Astrocyte of the spinal cord (primary cell): Measurements from ENCODE around the gene ZFPM1.

ENCODE experiments used
- DNase-seq: peaks from one replicate; pipeline ENCODE4 v3.0.0; 2011; ENCODE audit warnings: low read depth, low spot score
- H3K4me3 ChIP-seq: 2 replicates; pipeline ENCODE4 v1.5.1; 2011; ENCODE audit warnings: low read depth, mild to moderate bottlenecking, low read length, moderate library complexity
- in situ Hi-C: cut with HindIII; loops from 2 replicates; pipeline ENCODE4 v1.10.0; 2017; ENCODE audit warnings: low sequenced_read_pairs
- TF ChIP-seq, protein P1 (sequence below): IDR thresholded peaks from 2 replicates; pipeline ENCODE4 v1.5.1; 2012; ENCODE audit warnings: low read depth, mild to moderate bottlenecking, low read length, inconsistent platforms

Gene ZFPM1

GRCh38 chr16:88432753-88433152, 20.3 kb upstream of the ZFPM1 start:
- TF ChIP-seq, protein P1, sequence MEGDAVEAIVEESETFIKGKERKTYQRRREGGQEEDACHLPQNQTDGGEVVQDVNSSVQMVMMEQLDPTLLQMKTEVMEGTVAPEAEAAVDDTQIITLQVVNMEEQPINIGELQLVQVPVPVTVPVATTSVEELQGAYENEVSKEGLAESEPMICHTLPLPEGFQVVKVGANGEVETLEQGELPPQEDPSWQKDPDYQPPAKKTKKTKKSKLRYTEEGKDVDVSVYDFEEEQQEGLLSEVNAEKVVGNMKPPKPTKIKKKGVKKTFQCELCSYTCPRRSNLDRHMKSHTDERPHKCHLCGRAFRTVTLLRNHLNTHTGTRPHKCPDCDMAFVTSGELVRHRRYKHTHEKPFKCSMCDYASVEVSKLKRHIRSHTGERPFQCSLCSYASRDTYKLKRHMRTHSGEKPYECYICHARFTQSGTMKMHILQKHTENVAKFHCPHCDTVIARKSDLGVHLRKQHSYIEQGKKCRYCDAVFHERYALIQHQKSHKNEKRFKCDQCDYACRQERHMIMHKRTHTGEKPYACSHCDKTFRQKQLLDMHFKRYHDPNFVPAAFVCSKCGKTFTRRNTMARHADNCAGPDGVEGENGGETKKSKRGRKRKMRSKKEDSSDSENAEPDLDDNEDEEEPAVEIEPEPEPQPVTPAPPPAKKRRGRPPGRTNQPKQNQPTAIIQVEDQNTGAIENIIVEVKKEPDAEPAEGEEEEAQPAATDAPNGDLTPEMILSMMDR = no peak
- H3K4me3 ChIP-seq = no peak overlapping the region
- in situ Hi-C loops = no loop called here
- no peak for DNase-seq

- TF ChIP-seq, protein P1 = no peak
- no peak overlapping the region for H3K4me3 ChIP-seq
- in situ Hi-C loops = no loop called here
- DNase-seq = no peak
These were observed 19.3 kb upstream of the ZFPM1 start for GRCh38 chr16:88433632-88434352.

- no peak overlapping the region for H3K4me3 ChIP-seq
- in situ Hi-C loops = no loop called here
- TF ChIP-seq, protein P1 = no peak
- DNase-seq = no peak
These were observed 18.8 kb upstream of the ZFPM1 start for GRCh38 chr16:88434353-88434690.

DNA sequence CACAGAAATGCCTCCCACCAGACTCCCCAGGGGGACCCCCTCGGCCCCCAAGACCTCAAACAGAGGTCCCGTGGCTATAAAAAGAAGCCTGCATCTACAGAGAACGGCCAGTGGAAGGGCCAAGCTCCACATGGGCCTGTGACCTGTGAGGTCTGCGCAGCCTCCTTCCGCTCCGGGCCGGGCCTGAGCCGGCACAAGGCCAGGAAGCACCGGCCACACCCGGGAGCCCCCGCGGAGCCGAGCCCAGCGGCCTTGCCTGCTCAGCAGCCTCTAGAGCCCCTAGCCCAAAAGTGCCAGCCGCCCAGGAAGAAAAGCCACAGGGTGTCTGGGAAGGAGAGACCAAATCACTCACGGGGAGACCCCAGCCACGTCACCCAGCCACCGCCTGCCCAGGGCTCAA, 18.3 kb upstream of the ZFPM1 start:
- TF ChIP-seq, protein P1 = no peak
- H3K4me3 ChIP-seq = no peak overlapping the region
- DNase-seq = no peak
- in situ Hi-C loops = no loop called here

DNA sequence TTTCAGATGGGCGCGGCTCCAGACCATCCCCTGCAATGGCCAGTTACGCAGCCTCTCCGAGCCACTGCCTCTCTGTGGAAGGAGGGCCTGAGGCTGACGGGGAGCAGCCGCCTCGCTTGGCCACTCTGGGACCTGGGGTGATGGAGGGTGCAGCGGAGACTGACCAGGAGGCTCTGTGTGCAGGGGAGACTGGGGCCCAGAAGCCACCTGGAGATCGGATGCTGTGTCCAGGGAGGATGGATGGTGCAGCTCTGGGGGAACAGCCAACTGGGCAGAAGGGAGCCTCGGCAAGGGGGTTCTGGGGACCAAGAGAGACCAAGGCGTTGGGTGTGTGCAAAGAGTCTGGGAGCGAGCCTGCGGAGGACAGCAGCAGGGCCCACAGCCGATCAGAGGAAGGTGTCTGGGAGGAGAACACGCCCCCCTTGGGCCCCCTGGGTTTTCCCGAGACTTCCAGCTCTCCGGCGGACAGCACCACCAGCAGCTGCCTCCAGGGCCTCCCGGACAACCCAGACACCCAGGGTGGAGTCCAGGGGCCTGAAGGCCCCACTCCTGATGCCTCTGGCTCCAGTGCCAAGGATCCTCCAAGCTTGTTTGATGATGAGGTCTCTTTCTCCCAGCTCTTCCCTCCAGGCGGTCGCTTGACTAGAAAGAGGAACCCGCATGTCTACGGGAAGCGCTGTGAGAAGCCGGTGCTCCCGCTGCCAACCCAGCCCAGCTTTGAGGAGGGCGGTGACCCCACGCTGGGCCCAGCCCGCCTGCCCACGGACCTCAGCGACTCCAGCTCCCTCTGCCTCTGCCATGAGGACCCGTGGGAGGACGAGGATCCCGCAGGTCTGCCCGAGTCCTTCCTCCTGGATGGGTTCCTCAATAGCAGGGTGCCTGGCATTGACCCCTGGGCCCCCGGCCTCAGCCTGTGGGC, 17.4 kb upstream of the ZFPM1 start:
- in situ Hi-C loops = no loop called here
- DNase-seq = no peak
- TF ChIP-seq, protein P1 = no peak
- no peak overlapping the region for H3K4me3 ChIP-seq

GRCh38 chr16:88436796-88437195, 16.3 kb upstream of the ZFPM1 start:
- in situ Hi-C loops = no loop called here
- H3K4me3 ChIP-seq = no peak overlapping the region
- no peak for DNase-seq
- TF ChIP-seq, protein P1 = no peak
